GM12892 (cell line): ENCODE measurements around the gene IL17RA.

Experiments
- POLR2A ChIP-seq: IDR thresholded peaks from 2 replicates; pipeline ENCODE4 v1.6.1; 2011; ENCODE audit warnings: low read depth, low read length, control low read depth
- TAF1 ChIP-seq: IDR thresholded peaks from 2 replicates; pipeline ENCODE4 v1.6.1; 2011; ENCODE audit warnings: low read depth, mild to moderate bottlenecking, control low read depth, low read length, borderline replicate concordance

DNA sequence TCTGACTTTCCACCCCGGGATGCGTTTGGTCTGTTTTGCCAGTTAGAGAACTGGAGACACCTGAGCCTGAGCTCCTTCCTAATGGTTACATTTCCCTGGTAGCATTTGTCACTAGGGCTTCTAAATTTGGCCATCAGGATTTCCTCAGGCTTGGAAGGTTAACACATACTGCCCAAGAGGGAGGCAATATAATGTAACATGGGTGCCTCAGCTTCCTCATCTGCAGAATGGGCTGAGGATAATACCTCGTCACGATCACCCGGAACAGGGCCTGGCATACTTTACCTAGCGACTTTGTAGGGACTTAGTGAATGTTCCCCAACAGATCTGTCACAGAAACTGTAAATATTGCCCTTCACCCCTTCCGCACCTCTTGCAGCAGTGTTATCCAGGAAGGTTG is 11.3 kb downstream of the IL17RA start:
- TF ChIP-seq TAF1, result no peak
- TF ChIP-seq POLR2A, result no peak
